Measurements from ENCODE around the gene FBXO15.

Gene FBXO15

DNA sequence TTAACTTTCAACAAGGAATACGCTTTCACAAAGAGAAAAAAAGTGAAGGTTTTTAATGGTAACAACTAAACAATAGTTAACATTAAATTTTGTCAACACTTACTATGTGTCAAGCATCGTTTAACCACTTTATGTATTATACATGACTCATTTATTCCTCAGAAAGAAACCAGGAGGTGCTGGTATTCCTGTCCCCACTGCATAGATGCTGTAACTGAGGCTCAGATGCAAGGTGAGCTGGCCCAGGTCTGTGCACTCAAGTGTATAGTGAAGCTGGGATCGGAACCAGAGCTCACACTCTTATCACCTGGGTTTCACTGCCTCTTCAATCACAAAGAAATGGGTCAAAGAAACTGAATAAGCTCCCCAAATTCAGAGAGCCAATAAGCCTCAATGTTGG is 16.5 kb downstream of the FBXO15 start:
- no peak overlapping the region for H3K27ac ChIP-seq
- H3K9ac ChIP-seq = no peak overlapping the region
- no peak for TF ChIP-seq Cebpa-rat (IDR thresholded peaks at IDR 0.05)
- no peaks in the 10 kb centered on the region for H3K36me3 ChIP-seq
- H3K4me1 ChIP-seq = peaks cover 0 to 12% (median 10%) of the 10 kb centered on the region in 10 experiments; a peak in 15 of 20 replicates
- H3K9me3 ChIP-seq (replicated peaks in 1 of 11) = no peaks in the 10 kb centered on the region
- H3K27me3 ChIP-seq = no peaks in the 10 kb centered on the region
- H3K4me3 ChIP-seq = no peak overlapping the region
- H3K4me2 ChIP-seq = peak overlapping the region in 8 of 11 experiments; percentile 48 to 76 (median 64); a peak in 16 of 22 replicates
- no peaks in the 10 kb centered on the region for H4K20me1 ChIP-seq

GRCh38 chr18:74128159-74128558 is 19.5 kb downstream of the FBXO15 start:
- Histone ChIP-seq H3K9ac (no peak overlapping the region), H3K4me1 (peaks cover 0 to 12% (median 10%) of the 10 kb centered on the region in 10 experiments; a peak in 15 of 20 replicates), H3K4me3 (no peak overlapping the region), H3K27ac (no peak overlapping the region), H3K9me3 (replicated peaks in 1 of 11) (no peaks in the 10 kb centered on the region), H3K36me3 (no peaks in the 10 kb centered on the region), H3K4me2 (no peak overlapping the region), H4K20me1 (no peaks in the 10 kb centered on the region), H3K27me3 (no peaks in the 10 kb centered on the region)
- TF ChIP-seq Cebpa-rat (IDR thresholded peaks at IDR 0.05) = no peak

DNA sequence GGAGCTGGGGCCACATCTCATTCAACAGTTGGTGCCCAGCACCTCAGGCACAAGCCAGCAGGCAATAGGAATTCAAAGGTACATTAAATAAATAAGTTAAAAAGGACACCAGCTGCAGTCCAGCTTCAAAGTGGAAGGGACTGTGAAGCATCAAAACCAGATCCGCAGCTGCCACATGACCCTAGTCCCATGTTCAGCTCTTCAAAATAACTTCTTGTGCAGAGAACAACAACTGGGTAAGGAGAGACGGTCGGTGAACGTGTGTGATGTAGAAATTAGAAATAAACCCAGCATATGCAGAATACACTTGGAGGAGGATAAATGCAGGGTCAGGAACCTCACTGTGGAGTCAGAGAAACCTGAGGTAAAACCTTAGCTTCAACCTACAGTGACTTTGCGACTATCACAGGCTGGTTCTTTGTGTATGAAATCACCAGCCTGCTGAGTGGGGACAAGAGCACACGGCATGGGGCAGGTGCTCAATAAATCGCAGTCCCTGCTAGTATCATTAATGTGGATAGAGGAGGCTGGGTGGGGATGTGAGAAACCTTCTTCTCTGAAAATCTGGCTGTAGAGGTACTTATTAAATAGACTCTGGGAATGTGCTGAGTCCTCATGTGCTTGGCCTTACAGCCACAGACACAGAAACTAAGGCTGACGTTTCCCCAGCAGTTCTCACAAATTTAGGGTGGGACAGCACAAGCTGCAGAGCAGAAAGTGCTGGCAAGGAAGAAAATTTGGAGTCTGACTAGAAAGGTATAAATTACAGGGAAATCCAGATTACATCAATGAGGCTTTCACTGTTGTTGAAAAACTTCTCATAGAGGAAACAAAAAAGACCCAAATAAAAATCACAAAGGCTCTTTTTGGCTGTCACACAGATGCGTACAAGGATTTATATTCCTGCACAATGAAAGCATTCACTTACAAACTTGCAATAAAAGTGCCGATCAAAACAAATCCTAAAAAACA is 20.7 kb downstream of the FBXO15 start:
- H3K27ac ChIP-seq = no peak overlapping the region
- H3K36me3 ChIP-seq = no peaks in the 10 kb centered on the region
- H3K9ac ChIP-seq = no peak overlapping the region
- TF ChIP-seq Cebpa-rat (IDR thresholded peaks at IDR 0.05) = no peak
- H3K4me3 ChIP-seq = no peak overlapping the region
- peaks cover 0 to 10% (median 9%) of the 10 kb centered on the region in 10 experiments; a peak in 15 of 20 replicates for H3K4me1 ChIP-seq
- no peaks in the 10 kb centered on the region for H3K9me3 ChIP-seq (replicated peaks in 1 of 11)
- no peaks in the 10 kb centered on the region for H3K27me3 ChIP-seq
- H3K4me2 ChIP-seq = no peak overlapping the region
- H4K20me1 ChIP-seq = no peaks in the 10 kb centered on the region

DNA sequence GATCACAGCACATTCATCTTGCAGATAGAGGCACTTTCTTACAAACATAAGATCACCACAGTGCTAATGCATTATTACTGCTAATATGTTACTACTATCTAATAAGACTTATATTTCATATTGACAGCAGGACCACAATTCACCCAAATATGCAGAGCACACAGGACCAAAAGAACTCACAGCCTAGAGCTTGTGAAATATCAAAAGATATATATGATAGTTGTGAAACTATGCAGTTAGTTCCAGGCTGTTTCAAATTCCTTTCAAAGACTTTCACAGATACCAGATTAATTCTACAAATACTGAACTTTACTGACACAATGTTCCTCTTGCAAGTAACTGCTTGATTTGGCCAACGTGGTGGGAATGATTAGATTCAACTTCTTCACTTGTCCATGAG is 23.0 kb downstream of the FBXO15 start:
- no peaks in the 10 kb centered on the region for H4K20me1 ChIP-seq
- no peaks in the 10 kb centered on the region for H3K27me3 ChIP-seq
- no peak overlapping the region for H3K9ac ChIP-seq
- no peaks in the 10 kb centered on the region for H3K4me1 ChIP-seq
- no peaks in the 10 kb centered on the region for H3K9me3 ChIP-seq (replicated peaks in 1 of 11)
- no peak overlapping the region for H3K4me2 ChIP-seq
- no peak overlapping the region for H3K27ac ChIP-seq
- H3K36me3 ChIP-seq = no peaks in the 10 kb centered on the region
- no peak for TF ChIP-seq Cebpa-rat (IDR thresholded peaks at IDR 0.05)
- no peak overlapping the region for H3K4me3 ChIP-seq

- Histone ChIP-seq H3K4me1 (no peaks in the 10 kb centered on the region), H3K9ac (no peak overlapping the region), H3K27ac (no peak overlapping the region), H3K4me2 (no peak overlapping the region), H4K20me1 (no peaks in the 10 kb centered on the region), H3K27me3 (no peaks in the 10 kb centered on the region), H3K9me3 (replicated peaks in 1 of 11) (no peaks in the 10 kb centered on the region), H3K36me3 (no peaks in the 10 kb centered on the region), H3K4me3 (no peak overlapping the region)
- TF ChIP-seq Cebpa-rat (IDR thresholded peaks at IDR 0.05) = peak in 6 of 11 experiments; percentile 19 to 78 (median 34); a peak in 4 of 22 replicates
These were observed 24.4 kb downstream of the FBXO15 start for GRCh38 chr18:74123200-74123599.

GRCh38 chr18:74116633-74117554 is 30.7 kb downstream of the FBXO15 start:
- H3K27ac ChIP-seq = no peak overlapping the region
- H3K9me3 ChIP-seq (replicated peaks in 1 of 11) = peaks cover 9 to 12% (median 10%) of the 10 kb centered on the region in 11 experiments; a peak in 19 of 22 replicates
- no peaks in the 10 kb centered on the region for H4K20me1 ChIP-seq
- H3K4me1 ChIP-seq = peaks cover 0 to 8% (median 0%) of the 10 kb centered on the region in 10 experiments; a peak in 2 of 20 replicates
- no peak overlapping the region for H3K9ac ChIP-seq
- H3K27me3 ChIP-seq = no peaks in the 10 kb centered on the region
- H3K36me3 ChIP-seq = no peaks in the 10 kb centered on the region
- no peak for TF ChIP-seq Cebpa-rat (IDR thresholded peaks at IDR 0.05)
- no peak overlapping the region for H3K4me2 ChIP-seq
- H3K4me3 ChIP-seq = no peak overlapping the region

GRCh38 chr18:74115046-74115445 is 32.6 kb downstream of the FBXO15 start:
- Histone ChIP-seq H4K20me1 (no peaks in the 10 kb centered on the region), H3K36me3 (no peaks in the 10 kb centered on the region), H3K9me3 (replicated peaks in 1 of 11) (peaks cover 9 to 15% (median 12%) of the 10 kb centered on the region in 11 experiments; a peak in 19 of 22 replicates), H3K4me1 (peaks cover 0 to 8% (median 0%) of the 10 kb centered on the region in 10 experiments; a peak in 2 of 20 replicates), H3K27ac (no peak overlapping the region), H3K4me3 (no peak overlapping the region), H3K4me2 (no peak overlapping the region), H3K9ac (no peak overlapping the region), H3K27me3 (no peaks in the 10 kb centered on the region)
- no peak for TF ChIP-seq Cebpa-rat (IDR thresholded peaks at IDR 0.05)

- peaks cover 0 to 8% (median 0%) of the 10 kb centered on the region in 10 experiments; a peak in 2 of 20 replicates for H3K4me1 ChIP-seq
- H3K27ac ChIP-seq = no peak overlapping the region
- no peaks in the 10 kb centered on the region for H3K27me3 ChIP-seq
- H3K9me3 ChIP-seq (replicated peaks in 1 of 11) = peaks cover 9 to 17% (median 12%) of the 10 kb centered on the region in 11 experiments; a peak in 19 of 22 replicates
- H4K20me1 ChIP-seq = no peaks in the 10 kb centered on the region
- no peak overlapping the region for H3K9ac ChIP-seq
- H3K4me2 ChIP-seq = 0 out of 22 replicates have a peak overlapping the region, but pooled peaks of 1 of the 11 experiments have one; percentile 10
- no peak for TF ChIP-seq Cebpa-rat (IDR thresholded peaks at IDR 0.05)
- H3K4me3 ChIP-seq = no peak overlapping the region
- H3K36me3 ChIP-seq = no peaks in the 10 kb centered on the region
These were observed 33.5 kb downstream of the FBXO15 start for GRCh38 chr18:74114116-74114515.

- Histone ChIP-seq H4K20me1 (no peaks in the 10 kb centered on the region), H3K9me3 (replicated peaks in 1 of 11) (peaks cover 9 to 22% (median 13%) of the 10 kb centered on the region in 11 experiments; a peak in 19 of 22 replicates), H3K27ac (no peak overlapping the region), H3K4me1 (peaks cover 0 to 8% (median 0%) of the 10 kb centered on the region in 10 experiments; a peak in 2 of 20 replicates), H3K9ac (no peak overlapping the region), H3K27me3 (no peaks in the 10 kb centered on the region), H3K36me3 (no peaks in the 10 kb centered on the region), H3K4me2 (0 out of 22 replicates have a peak overlapping the region, but pooled peaks of 1 of the 11 experiments have one; percentile 10), H3K4me3 (no peak overlapping the region)
- no peak for TF ChIP-seq Cebpa-rat (IDR thresholded peaks at IDR 0.05)
These were observed 33.9 kb downstream of the FBXO15 start for GRCh38 chr18:74113711-74114110.
